ENCODE results near the gene LRRK1.

The LRRK1 gene

DNA sequence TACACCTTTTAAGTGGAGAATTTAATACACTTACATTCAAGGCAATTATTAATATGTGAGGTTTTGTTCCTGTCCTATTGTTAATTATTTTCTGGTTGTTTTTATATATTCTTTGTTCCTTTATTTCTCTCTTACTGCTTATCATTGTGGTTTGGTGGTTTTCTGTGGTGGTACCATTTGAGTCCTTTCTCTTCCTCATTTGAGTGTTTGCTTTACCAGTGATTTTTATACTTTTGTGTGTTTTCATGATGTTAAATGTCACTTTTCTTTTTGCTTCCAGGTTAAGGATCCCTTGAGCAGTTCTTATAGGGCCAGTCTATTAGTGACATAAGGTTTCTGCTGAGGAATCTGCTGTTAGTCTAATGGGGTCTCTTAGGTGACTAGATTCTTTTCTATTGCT is 116.5 kb downstream of the LRRK1 start:
- peaks cover 65% of the 10 kb centered on the region for H3K79me2 ChIP-seq (ENCODE audit: control insufficient read depth, low read length)
- peaks cover 96% of the 10 kb centered on the region for H3K36me3 ChIP-seq (ENCODE audit: control insufficient read depth, low read length)
- H3K4me2 ChIP-seq (ENCODE audit: low read length), result no peak overlapping the region
- H3F3A ChIP-seq (ENCODE audit: control insufficient read depth, insufficient read depth), result peaks cover 4% of the 10 kb centered on the region; the same call in 1 of the 2 replicates
- no peak overlapping the region for H3K4me3 ChIP-seq (ENCODE audit: low read length)
- H3K27ac ChIP-seq (ENCODE audit: low read depth, low read length), result no peak overlapping the region
- H4K20me1 ChIP-seq (ENCODE audit: control insufficient read depth, insufficient read depth, low read depth, low read length), result no peaks in the 10 kb centered on the region
- H3K9me3 ChIP-seq (ENCODE audit: control insufficient read depth, insufficient read depth, low read length), result peaks cover 14% of the 10 kb centered on the region; the same call in 1 of the 2 replicates
- TF ChIP-seq EZH2phosphoT487 (IDR thresholded peaks at IDR 0.05; ENCODE audit: borderline replicate concordance, low read length), result no peak
- TF ChIP-seq, protein P1, sequence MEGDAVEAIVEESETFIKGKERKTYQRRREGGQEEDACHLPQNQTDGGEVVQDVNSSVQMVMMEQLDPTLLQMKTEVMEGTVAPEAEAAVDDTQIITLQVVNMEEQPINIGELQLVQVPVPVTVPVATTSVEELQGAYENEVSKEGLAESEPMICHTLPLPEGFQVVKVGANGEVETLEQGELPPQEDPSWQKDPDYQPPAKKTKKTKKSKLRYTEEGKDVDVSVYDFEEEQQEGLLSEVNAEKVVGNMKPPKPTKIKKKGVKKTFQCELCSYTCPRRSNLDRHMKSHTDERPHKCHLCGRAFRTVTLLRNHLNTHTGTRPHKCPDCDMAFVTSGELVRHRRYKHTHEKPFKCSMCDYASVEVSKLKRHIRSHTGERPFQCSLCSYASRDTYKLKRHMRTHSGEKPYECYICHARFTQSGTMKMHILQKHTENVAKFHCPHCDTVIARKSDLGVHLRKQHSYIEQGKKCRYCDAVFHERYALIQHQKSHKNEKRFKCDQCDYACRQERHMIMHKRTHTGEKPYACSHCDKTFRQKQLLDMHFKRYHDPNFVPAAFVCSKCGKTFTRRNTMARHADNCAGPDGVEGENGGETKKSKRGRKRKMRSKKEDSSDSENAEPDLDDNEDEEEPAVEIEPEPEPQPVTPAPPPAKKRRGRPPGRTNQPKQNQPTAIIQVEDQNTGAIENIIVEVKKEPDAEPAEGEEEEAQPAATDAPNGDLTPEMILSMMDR (IDR thresholded peaks at IDR 0.05; ENCODE audit: low read depth, low read length, poor library complexity, severe bottlenecking), result no peak
- peaks cover 22% of the 10 kb centered on the region for H3K4me1 ChIP-seq (ENCODE audit: control insufficient read depth, low read length)
- H3K27me3 ChIP-seq (ENCODE audit: control insufficient read depth, low read length), result no peaks in the 10 kb centered on the region
- no peaks in the 10 kb centered on the region for H3K9me2 ChIP-seq (replicated peaks; ENCODE audit: control insufficient read depth, low read length)

DNA sequence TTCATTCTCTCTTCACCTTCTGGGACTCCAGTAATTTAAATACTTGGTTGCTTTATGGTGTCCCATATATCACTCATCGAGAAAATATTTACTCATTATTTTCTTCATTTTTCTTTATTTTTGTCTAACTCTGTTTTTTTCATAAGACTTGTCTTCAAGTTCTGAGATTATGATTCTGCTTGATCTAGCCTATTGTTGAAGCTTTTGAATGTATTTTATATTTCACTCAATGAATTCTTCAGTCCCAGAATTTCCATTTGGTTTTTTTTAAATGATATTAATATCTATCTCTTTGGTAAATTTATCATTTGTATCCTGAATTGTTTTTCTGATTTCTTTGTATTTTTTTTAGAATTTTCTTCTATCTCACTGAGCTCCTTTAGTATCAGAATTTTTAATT is 117.0 kb downstream of the LRRK1 start:
- Histone ChIP-seq H3K27ac (ENCODE audit: low read depth, low read length) (no peak overlapping the region), H3F3A (ENCODE audit: control insufficient read depth, insufficient read depth) (peaks cover 4% of the 10 kb centered on the region; the same call in 1 of the 2 replicates), H3K36me3 (ENCODE audit: control insufficient read depth, low read length) (peaks cover 96% of the 10 kb centered on the region), H3K4me1 (ENCODE audit: control insufficient read depth, low read length) (peaks cover 22% of the 10 kb centered on the region), H3K9me2 (replicated peaks; ENCODE audit: control insufficient read depth, low read length) (no peaks in the 10 kb centered on the region), H4K20me1 (ENCODE audit: control insufficient read depth, insufficient read depth, low read depth, low read length) (no peaks in the 10 kb centered on the region), H3K4me2 (ENCODE audit: low read length) (no peak overlapping the region), H3K79me2 (ENCODE audit: control insufficient read depth, low read length) (peaks cover 69% of the 10 kb centered on the region), H3K9me3 (ENCODE audit: control insufficient read depth, insufficient read depth, low read length) (peaks cover 14% of the 10 kb centered on the region; the same call in 1 of the 2 replicates), H3K4me3 (ENCODE audit: low read length) (no peak overlapping the region), H3K27me3 (ENCODE audit: control insufficient read depth, low read length) (no peaks in the 10 kb centered on the region)
- TF ChIP-seq, protein P1 (IDR thresholded peaks at IDR 0.05; ENCODE audit: low read depth, low read length, poor library complexity, severe bottlenecking), result no peak
- TF ChIP-seq EZH2phosphoT487 (IDR thresholded peaks at IDR 0.05; ENCODE audit: borderline replicate concordance, low read length), result no peak

DNA sequence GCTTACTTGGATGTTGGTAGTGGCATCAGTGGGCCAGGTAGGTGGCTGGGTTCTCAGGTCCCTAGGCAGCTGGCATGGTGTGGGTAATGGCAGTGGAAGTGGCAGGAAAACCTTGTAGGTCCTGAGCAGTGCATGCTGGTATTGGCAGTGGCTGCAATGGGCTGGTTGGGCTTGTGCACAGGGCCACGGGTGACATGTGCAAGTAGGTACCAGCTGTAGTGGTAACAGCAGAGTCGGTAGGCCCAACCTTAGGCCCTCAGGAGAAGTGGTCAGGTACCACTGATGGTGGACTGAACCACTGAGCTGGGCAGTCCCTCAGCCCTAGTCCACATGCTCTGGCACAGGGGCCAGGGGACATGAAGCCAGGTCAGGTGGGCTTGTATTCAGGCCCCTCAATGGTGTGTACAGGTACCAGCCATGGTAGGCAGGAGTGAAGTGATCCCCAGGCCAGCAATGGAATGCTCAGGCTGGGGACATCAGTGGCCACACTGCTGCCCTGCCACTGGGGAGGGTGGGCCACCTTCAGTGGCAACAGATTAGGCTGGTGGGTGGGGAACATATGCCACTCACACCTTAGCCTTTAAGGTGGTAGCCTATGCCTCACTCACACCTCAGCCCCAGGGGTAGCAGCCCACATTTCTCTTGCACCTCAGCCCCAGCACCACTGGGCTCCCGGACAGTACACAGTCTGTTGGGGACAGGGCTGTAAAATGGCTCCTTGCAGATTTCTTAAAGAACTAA is 118.1 kb downstream of the LRRK1 start:
- peaks cover 8% of the 10 kb centered on the region; the same call in 1 of the 2 replicates for H3F3A ChIP-seq (ENCODE audit: control insufficient read depth, insufficient read depth)
- H3K27ac ChIP-seq (ENCODE audit: low read depth, low read length), result no peak overlapping the region
- H3K36me3 ChIP-seq (ENCODE audit: control insufficient read depth, low read length), result peaks cover 96% of the 10 kb centered on the region

More for the DNA sequence above, 118.1 kb downstream of the LRRK1 start:
- Histone ChIP-seq H3K79me2 (ENCODE audit: control insufficient read depth, low read length) (peaks cover 73% of the 10 kb centered on the region), H3K9me3 (ENCODE audit: control insufficient read depth, insufficient read depth, low read length) (peaks cover 14% of the 10 kb centered on the region; the same call in 1 of the 2 replicates), H3K4me3 (ENCODE audit: low read length) (no peak overlapping the region), H4K20me1 (ENCODE audit: control insufficient read depth, insufficient read depth, low read depth, low read length) (0 out of 2 replicates have a peak, but pooled peaks cover 4% of the 10 kb centered on the region), H3K4me2 (ENCODE audit: low read length) (no peak overlapping the region), H3K9me2 (replicated peaks; ENCODE audit: control insufficient read depth, low read length) (no peaks in the 10 kb centered on the region), H3K27me3 (ENCODE audit: control insufficient read depth, low read length) (no peaks in the 10 kb centered on the region), H3K4me1 (ENCODE audit: control insufficient read depth, low read length) (peaks cover 22% of the 10 kb centered on the region)
- TF ChIP-seq, protein P1 (IDR thresholded peaks at IDR 0.05; ENCODE audit: low read depth, low read length, poor library complexity, severe bottlenecking), result no peak
- TF ChIP-seq EZH2phosphoT487 (IDR thresholded peaks at IDR 0.05; ENCODE audit: borderline replicate concordance, low read length), result no peak

Data from DOHH2 (cell line).